A549 treated with ZK216348 at 1 μM for 4 hours (cell line): Measurements from ENCODE around the gene CTSV. TPM values are rescaled to one million over a fixed set of nuclear protein-coding genes. Genes with fewer than 3 reads are reported as not detected.

ENCODE experiments used
- total RNA-seq: library from RNA; stranded (reverse); fragments of 200-300 nt; extraction: Qiagen RNA extraction; gene quantifications from 5 replicates; pipeline ENCODE4 v1.2.3, GENCODE V29; 2022; ENCODE audit warnings: low read depth

CTSV gene
- 11.7 to 13.9 TPM (median 12.8 TPM) in 5 replicates for total RNA-seq

DNA sequence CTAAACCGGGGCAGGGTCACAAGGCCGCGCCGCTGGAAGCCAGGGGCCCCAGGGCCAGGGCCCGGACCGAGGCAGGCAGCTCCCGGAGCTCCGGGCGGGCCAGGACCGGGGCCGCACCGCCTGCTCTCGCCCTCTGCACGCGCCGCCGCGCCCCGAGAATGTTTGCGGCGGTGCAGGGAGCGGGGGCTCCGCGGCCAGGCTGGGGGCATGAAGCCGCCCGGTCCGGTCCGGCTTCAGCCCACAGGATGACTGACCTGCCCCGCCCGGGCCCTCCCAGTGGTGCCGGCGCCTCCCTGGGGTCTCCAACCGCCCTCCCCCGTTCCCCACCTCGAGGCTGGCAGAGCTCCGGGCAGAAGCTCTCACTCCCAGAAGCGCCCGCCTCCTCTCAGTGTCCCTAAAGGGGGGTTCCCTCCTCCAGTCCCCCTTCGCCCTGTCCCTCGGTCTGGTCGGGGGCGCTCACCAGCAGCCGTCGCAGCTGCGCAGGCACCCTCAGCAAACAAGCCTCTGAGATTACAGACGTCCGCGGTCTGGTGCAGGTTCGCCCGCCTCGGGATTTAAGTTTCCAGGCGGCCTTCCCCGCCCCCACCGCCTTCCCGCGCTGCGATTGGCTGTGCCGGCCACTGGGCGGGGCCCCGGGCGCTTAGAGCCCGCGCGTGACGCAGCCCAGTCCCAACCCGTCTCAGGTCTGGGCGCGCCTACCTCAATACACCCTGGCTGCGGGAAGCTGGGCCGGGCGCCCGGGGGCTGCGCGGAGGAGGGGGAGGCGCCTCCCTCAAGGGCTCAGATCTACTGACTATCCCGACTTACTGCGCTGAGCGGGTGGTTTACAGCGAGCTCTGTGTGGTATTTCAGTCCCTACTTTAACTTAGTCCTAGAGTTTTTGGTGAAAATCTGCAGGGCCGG is at the start of gene CTSV:
Gene CTSV, minus strand, starts transcription at position 532 of the 903 bp plus-strand sequence. CDS start 1,099 bp downstream, outside the sequence.

Other genes with a start within 250 kb of the CTSV start
- gene ZNF782, start 184.6 kb downstream of the CTSV start, total RNA-seq = 1.4 to 2.6 TPM (median 2.0 TPM) in 5 replicates
- gene NUTM2G, start 110.3 kb downstream of the CTSV start, total RNA-seq = not detected in 5 replicates